Measurements from ENCODE around the gene LTA. TPM values are rescaled to one million over a fixed set of nuclear protein-coding genes. Genes with fewer than 3 reads are reported as not detected.
A peak's percentile ranks its signal among the peaks of the same experiment; 100 is the strongest.

LTA gene
- total and polyA plus RNA-seq, 10 donors, result 2.4 to 14.4 (median 5.7) TPM

GRCh38 chr6:31582230-31582643, 10.1 kb downstream of the LTA start, which contains the start of gene LTB:
Gene LTB, minus strand, starts transcription at chr6:31582424. Its CDS starts 7 bp downstream, at chr6:31582417.
- Histone ChIP-seq H3K4me1 (peaks cover 62 to 94% (median 92%) of the 10 kb centered on the region in 6 donors), H3K27me3 (replicated peaks in 1 of 7) (no peaks in the 10 kb centered on the region), H3K4me3 (peak within 1 kb of the TSS; percentile 61 to 97 (median 82)), H3K9me3 (no peaks in the 10 kb centered on the region), H3K36me3 (peaks cover 0 to 15% (median 1%) of the 10 kb centered on the region in 6 donors), H3K27ac (peak within 1 kb of the TSS; percentile 66 to 98 (median 96))
- intact Hi-C loops (cut with DNase I; ENCODE audit: low total_unique reads), result no loop called here
- DNase-seq, result peak; percentile 94
- WGBS, 5 donors, result 8 to 40% (median 21%) methylated on average over 1 to 3 of the region's 3 CpGs
- TF ChIP-seq POLR2A (IDR thresholded peaks at IDR 0.05) (peak in 1 of 3 donors; percentile 60), CTCF (IDR thresholded peaks at IDR 0.05 in 8 of 11, conservative IDR thresholded peaks at IDR 0.05 in 3 of 11) (no peak), POLR2AphosphoS5 (IDR thresholded peaks at IDR 0.05) (peak; percentile 78 to 87 (median 81))

- WGBS, 5 donors, result 54 to 67% (median 65%) methylated on average over 2 of the region's 2 CpGs
- intact Hi-C loops (cut with DNase I; ENCODE audit: low total_unique reads), result no loop called here
- Histone ChIP-seq H3K9me3 (no peaks in the 10 kb centered on the region), H3K4me1 (peaks cover 55 to 94% (median 89%) of the 10 kb centered on the region in 6 donors), H3K27me3 (replicated peaks in 1 of 7) (no peaks in the 10 kb centered on the region), H3K27ac (peak overlapping the region; percentile 82 to 98 (median 96)), H3K36me3 (peaks cover 0 to 20% (median 2%) of the 10 kb centered on the region in 6 donors), H3K4me3 (peak overlapping the region in 2 of 8 donors; percentile 33 to 64)
- TF ChIP-seq POLR2A (IDR thresholded peaks at IDR 0.05), result no peak
- TF ChIP-seq POLR2AphosphoS5 (IDR thresholded peaks at IDR 0.05), result no peak
- peak in 7 of 11 experiments; percentile 33 to 68 (median 54) for TF ChIP-seq CTCF (IDR thresholded peaks at IDR 0.05 in 8 of 11, conservative IDR thresholded peaks at IDR 0.05 in 3 of 11)
- peak; percentile 83 for DNase-seq
Measured at GRCh38 chr6:31585491-31585890, 13.4 kb downstream of the LTA start.

GRCh38 chr6:31586008-31586407, 13.9 kb downstream of the LTA start, which contains the start of gene LST1:
Gene LST1, plus strand, starts transcription at chr6:31586277. Its CDS starts 1,023 bp downstream, at chr6:31587300.
- TF ChIP-seq POLR2A (IDR thresholded peaks at IDR 0.05) (no peak), POLR2AphosphoS5 (IDR thresholded peaks at IDR 0.05) (no peak), CTCF (IDR thresholded peaks at IDR 0.05 in 8 of 11, conservative IDR thresholded peaks at IDR 0.05 in 3 of 11) (no peak)
- Histone ChIP-seq H3K9me3 (no peaks in the 10 kb centered on the region), H3K4me1 (peaks cover 55 to 96% (median 86%) of the 10 kb centered on the region in 6 donors), H3K4me3 (peak within 1 kb of the TSS in 7 of 8 donors; percentile 23 to 64 (median 38)), H3K36me3 (peaks cover 0 to 24% (median 2%) of the 10 kb centered on the region in 6 donors), H3K27me3 (replicated peaks in 1 of 7) (no peaks in the 10 kb centered on the region), H3K27ac (peak within 1 kb of the TSS; percentile 82 to 98 (median 96))
- DNase-seq, result no peak
- 0 to 19% (median 7%) methylated on average over 1 of the region's 1 CpG for WGBS, 5 donors
- intact Hi-C loops (cut with DNase I; ENCODE audit: low total_unique reads), result no loop called here

- intact Hi-C loops (cut with DNase I; ENCODE audit: low total_unique reads), result no loop called here
- Histone ChIP-seq H3K27ac (peak overlapping the region; percentile 82 to 98 (median 96)), H3K4me3 (peak overlapping the region in 7 of 8 donors; percentile 23 to 64 (median 38)), H3K36me3 (peaks cover 0 to 24% (median 2%) of the 10 kb centered on the region in 6 donors), H3K27me3 (replicated peaks in 1 of 7) (no peaks in the 10 kb centered on the region), H3K9me3 (no peaks in the 10 kb centered on the region), H3K4me1 (peaks cover 55 to 100% (median 87%) of the 10 kb centered on the region in 6 donors)
- 23 to 42% (median 30%) methylated on average over 8 to 9 of the region's 9 CpGs for WGBS, 5 donors
- TF ChIP-seq CTCF (IDR thresholded peaks at IDR 0.05 in 8 of 11, conservative IDR thresholded peaks at IDR 0.05 in 3 of 11) (no peak), POLR2AphosphoS5 (IDR thresholded peaks at IDR 0.05) (peak; percentile 29 to 81 (median 69)), POLR2A (IDR thresholded peaks at IDR 0.05) (no peak)
- peak; percentile 91 for DNase-seq
Measured at GRCh38 chr6:31586599-31587281, 14.7 kb downstream of the LTA start.

Measured in spleen (tissue), 11 donors.